AG04449 (cell line): ENCODE measurements around the gene FRS3.

Experiments
- CTCF ChIA-PET: fragments of 350-600 bp; formaldehyde crosslinking; extraction: SDS; loops from one replicate; lab custom pipeline; 2021; ENCODE audit warnings: antibody characterized with exemption; lab: Yijun Ruan, JAX
- POLR2A ChIA-PET: fragments of 400-600, 350-600 bp; formaldehyde crosslinking; extraction: SDS; loops from one replicate; lab custom pipeline; 2020; ENCODE audit warnings: antibody characterized with exemption, inconsistent platforms; lab: Yijun Ruan, JAX
- DNase-seq: peaks from one replicate; pipeline ENCODE4 v3.0.0-alpha.2; 2010; ENCODE audit warnings: low read depth, low spot score
- H3K4me3 ChIP-seq: 2 replicates; pipeline ENCODE4 v1.5.1; 2011; ENCODE audit warnings: low read depth, mild to moderate bottlenecking, control low read depth, low read length
- TF ChIP-seq, protein P1 (sequence below): IDR thresholded peaks from one replicate; pipeline ENCODE4 v1.5.1; 2011; ENCODE audit warnings: mild to moderate bottlenecking, moderate library complexity, low read length, control low read depth, inconsistent platforms; ENCODE audit not compliant: insufficient read depth; ENCODE audit errors: missing control alignments

Gene FRS3

DNA sequence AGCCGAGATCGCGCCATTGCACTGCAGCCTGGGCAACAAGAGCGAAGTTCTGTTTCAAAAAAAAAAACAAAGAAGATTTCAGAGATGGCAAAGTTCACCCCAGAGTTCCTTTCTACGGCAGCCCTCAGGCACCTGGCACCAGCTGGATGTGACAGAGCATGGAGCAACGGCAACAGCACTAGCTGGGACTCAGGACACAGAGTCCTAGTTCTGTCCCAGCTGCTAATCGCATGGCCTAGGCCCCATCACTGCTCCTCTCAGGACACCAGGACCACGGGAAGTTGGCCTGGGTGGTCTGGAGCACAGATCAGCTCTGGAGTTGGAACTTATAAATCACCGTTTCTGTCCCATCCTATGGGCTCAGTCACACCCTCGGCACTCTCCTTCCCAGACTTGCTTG lies 33.6 kb downstream of the FRS3 start:
- H3K4me3 ChIP-seq = no peak overlapping the region
- ChIA-PET POLR2A (no interaction called here), CTCF (interaction anchor here (0.9 kb wide), 1 partner anchor 11 kb away, joined by 3 read pairs; no protein-coding TSS in a partner anchor)
- DNase-seq = no peak
- TF ChIP-seq, protein P1, sequence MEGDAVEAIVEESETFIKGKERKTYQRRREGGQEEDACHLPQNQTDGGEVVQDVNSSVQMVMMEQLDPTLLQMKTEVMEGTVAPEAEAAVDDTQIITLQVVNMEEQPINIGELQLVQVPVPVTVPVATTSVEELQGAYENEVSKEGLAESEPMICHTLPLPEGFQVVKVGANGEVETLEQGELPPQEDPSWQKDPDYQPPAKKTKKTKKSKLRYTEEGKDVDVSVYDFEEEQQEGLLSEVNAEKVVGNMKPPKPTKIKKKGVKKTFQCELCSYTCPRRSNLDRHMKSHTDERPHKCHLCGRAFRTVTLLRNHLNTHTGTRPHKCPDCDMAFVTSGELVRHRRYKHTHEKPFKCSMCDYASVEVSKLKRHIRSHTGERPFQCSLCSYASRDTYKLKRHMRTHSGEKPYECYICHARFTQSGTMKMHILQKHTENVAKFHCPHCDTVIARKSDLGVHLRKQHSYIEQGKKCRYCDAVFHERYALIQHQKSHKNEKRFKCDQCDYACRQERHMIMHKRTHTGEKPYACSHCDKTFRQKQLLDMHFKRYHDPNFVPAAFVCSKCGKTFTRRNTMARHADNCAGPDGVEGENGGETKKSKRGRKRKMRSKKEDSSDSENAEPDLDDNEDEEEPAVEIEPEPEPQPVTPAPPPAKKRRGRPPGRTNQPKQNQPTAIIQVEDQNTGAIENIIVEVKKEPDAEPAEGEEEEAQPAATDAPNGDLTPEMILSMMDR = no peak

DNA sequence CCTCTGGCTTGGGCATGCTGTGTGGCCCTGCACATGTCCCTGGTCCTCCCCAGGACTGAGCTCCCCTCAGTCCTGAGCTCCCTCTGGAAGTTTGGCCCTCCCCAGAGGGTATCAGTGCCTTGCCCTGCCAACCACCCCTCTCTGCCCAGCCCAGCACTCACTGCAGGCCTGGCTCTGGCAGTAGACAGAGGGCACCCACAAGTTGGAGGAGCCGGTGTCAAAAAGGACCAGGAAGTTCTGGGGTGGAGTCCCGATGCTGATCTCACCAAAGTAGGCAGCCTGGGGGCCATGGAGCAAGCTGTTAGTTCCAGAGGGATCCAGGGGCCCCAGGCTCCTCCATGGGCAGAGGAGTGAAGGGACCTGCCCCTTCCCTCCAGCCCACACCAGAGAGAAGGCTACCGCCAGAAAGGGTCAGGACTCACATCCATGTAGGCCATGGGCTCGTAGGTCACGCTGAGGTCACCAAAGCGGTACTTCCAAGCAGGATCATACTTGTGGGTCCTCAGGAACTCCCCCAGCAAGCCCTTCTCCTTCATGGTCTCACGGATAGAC lies 35.4 kb downstream of the FRS3 start:
- CTCF ChIA-PET = no interaction called here
- TF ChIP-seq, protein P1 = no peak
- no peak overlapping the region for H3K4me3 ChIP-seq
- POLR2A ChIA-PET = no interaction called here
- DNase-seq = no peak

DNA sequence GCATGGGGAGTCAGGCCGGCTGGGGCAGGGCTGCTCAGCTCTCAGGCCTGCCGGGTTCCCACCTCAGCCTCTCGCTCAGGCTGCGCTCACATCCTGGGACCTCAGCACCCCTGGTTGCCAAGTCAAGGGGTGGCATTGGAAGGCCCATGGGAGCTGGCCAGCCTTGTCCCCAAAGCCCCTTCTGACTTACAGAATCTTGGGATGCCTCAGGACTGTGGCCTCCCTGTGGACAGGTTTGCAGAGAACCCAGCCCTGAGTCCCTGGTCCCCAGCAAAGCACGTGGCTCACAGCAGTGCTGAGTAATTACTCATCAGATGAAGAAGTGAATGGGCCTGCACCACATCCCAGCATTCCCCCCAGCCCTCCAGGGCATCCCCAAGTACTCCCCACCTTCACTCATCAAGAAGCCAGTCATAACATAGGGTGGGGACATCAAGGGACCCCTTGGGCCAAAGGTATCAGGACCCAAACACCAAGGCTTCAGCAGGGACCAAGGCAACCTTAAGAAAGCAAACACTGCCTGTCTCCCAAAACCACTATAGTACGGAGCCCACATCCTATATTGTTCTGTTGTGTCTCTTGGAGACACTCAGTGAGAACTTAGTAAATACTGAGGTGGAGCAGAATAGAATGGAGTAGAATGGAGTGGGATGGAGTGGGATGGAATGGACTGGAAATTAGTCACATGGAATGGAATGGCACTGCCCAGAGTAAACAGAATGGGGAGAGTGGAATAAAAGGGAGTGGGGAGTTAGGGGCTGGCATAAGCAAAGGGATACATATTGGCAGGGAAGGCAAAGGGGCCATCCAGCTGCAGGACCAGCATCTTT lies 36.1 kb downstream of the FRS3 start:
- CTCF ChIA-PET = interaction anchor here (1.4 kb wide), 1 partner anchor 10 kb away, joined by 3 read pairs; no protein-coding TSS in a partner anchor
- no peak for DNase-seq
- H3K4me3 ChIP-seq = no peak overlapping the region
- POLR2A ChIA-PET = no interaction called here
- TF ChIP-seq, protein P1 = no peak

DNA sequence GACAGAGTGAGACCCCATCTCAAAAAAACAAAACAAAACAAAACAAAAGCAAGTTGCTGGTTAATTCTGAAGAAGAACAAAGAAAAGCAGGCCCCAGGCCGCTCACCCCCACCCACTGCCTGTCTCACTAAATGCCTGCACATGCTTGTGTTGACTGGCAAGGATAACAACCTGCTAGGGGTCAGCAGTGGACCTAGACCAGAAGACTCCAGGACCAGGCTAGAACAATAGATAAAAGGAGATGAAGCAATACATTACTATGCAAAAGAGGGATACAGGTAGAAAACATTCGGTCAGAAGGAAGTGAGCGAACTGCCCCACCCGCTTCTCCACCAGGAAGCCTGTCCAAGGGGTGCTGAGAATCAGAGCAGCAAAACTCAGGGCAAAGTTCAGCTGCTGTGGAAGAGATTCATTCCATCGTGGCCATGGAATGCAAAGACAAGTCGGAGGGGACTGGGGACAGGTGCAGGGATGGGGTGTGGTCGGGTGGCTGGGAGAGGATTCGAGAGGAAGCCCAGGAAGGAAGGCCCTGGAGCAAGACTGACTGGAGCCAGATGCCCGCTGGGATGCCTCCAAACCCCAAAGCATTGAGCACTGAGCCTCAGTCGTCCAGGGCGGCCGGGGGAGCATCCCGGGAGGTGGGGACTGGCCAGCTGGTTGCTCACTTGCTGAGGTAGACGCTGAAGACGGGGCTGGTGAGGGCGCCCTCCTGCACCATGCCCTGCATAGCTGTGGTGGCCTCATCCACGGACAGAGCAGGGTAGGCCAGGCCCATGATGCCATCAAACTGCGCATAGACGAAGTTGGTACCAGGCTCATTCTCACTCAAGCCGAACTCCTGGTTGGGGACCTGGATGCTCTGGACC lies 37.8 kb downstream of the FRS3 start:
- POLR2A ChIA-PET = no interaction called here
- no peak overlapping the region for H3K4me3 ChIP-seq
- no peak for DNase-seq
- CTCF ChIA-PET = interaction anchor here (1.1 to 1.4 kb wide), 3 partner anchors 8 to 302 kb away, joined by 3 to 4 read pairs (median 3); no protein-coding TSS in a partner anchor
- TF ChIP-seq, protein P1 = no peak

DNA sequence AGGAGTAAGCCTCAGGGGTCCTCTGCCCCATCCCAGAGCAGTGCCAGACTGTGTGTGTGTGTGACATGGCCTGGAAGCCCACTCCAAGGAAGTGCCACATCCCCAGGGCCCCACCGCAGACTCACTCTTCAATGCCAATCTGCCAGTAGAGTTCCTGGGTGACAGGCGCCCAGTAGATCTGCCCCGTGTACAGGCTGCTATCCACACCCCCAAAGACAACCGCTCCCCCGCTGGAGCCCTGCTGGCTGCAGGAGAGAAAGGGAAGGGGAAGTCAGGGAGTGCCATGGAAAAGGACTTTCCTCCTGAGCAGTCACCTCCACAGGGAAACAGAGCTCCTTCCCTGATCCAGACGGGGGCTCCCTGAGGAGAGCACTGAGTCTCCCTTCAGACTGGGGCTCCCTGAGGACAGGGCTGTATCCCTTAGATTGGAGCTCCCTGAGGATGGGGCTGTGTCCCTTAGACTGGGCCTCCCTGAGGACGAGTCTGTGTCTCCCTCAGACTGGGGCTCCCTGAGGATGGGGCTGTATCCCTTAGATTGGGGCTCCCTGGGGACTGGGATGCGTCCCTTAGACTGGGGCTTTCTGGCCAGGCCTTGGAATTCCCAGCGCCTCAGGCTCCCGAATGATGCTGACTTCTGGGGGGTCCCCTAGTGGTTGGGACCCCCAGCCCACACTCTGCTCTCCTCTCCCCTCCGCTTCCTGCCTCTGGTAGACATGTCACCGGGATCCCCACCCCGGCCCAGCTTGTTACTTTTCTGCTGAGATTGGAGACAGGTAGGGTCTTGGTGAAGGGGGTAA lies 39.1 kb downstream of the FRS3 start:
- ChIA-PET CTCF (interaction anchor here (1.0 to 1.9 kb wide), 5 partner anchors 9 to 303 kb away, joined by 4 to 10 read pairs (median 4); no protein-coding TSS in a partner anchor), POLR2A (no interaction called here)
- no peak overlapping the region for H3K4me3 ChIP-seq
- no peak for DNase-seq
- TF ChIP-seq, protein P1 = no peak
